Measurements from ENCODE around the gene ACP5.
A peak's percentile ranks its signal among the peaks of the same experiment; 100 is the strongest.

DNA sequence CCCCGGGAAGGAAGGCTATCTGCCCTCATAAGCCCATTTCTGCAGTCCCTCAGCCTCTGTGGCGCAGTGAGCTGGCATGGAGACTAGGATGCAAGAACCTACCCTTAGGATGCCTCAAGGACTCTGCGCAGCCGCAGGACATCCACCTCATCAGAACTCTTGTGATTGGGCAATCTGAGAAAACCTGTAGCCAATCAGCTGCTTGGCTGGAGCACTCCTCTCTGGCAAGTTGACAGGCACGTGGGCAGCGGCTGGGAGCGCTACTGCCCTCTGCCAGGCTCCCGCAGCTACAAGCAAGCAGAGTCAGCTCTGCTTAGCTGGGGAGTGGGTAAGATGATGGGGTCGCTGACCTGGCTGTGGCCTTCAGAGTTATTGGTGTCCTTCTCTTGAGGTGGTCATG, 47.0 kb downstream of the ACP5 start:
- TF ChIP-seq CTCF (IDR thresholded peaks at IDR 0.05) (peak in 6 of 12 donors; percentile 16 to 49 (median 34)), POLR2A (IDR thresholded peaks at IDR 0.05) (no peak)
